Keratinocyte (primary cell): ENCODE results near the gene BMPER.

Source experiments
- EZH2 ChIP-seq: IDR thresholded peaks from one replicate; pipeline ENCODE4 v1.6.1; 2012; ENCODE audit warnings: inconsistent platforms, mild to moderate bottlenecking, low read length, moderate library complexity
- TF ChIP-seq, protein P1 (sequence below), 3 experiments: IDR thresholded peaks in 1 of 3; conservative IDR thresholded peaks in 1 of 3; optimal IDR thresholded peaks in 1 of 3; 2 replicates in 2 of 3; 3 replicates in 1 of 3; pipeline versions ENCODE3 to v1.5.1; 2011; ENCODE audit warnings: low read length in 3 of 3, mild to moderate bottlenecking in 3 of 3, moderate library complexity in 2 of 3, control low read depth in 1 of 3, inconsistent platforms in 1 of 3; ENCODE audit not compliant: insufficient read depth in 2 of 3; ENCODE audit errors: extremely low read depth in 1 of 3

DNA sequence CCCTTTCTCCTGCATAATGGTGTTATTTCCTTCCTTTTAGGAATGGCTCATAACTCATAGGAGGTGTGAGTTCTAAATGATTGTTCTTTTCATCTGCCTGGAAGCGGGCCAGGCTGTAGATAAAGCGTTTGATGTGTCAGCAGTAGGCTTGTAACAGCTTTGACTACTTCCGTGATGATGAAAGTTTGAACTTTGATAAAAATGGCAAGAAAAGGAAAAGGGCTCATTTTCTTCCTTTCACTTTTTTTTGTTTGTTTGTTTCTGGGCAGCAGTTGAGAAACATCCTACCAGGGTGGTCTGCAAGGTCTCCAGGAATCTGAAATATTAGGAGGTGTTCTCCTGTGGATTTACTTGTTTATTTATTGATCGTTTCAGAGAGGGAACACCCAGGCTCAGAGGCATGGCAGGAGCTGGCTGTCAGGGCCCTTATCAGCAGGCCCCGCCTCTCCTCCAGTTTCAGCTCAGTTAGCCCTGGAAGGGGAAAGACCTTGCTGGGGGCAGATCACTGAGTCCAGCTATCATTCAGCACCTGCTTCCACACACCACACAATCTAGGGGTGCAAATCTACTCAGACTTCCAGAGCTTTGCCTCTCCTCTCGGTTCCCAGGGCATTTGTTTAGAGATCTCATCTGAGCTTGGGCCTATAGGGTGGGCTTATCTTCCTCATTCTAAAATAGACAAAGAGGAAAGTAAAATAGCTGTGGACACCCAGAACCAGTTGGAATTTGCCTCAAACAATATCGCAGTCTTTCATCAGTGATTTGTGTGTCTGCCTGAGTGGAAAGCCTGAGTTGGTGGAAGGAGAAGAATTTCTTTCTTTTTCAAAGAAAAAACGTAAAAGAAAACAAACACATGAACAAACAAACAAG, 130.9 kb downstream of the BMPER start:
- TF ChIP-seq, protein P1, sequence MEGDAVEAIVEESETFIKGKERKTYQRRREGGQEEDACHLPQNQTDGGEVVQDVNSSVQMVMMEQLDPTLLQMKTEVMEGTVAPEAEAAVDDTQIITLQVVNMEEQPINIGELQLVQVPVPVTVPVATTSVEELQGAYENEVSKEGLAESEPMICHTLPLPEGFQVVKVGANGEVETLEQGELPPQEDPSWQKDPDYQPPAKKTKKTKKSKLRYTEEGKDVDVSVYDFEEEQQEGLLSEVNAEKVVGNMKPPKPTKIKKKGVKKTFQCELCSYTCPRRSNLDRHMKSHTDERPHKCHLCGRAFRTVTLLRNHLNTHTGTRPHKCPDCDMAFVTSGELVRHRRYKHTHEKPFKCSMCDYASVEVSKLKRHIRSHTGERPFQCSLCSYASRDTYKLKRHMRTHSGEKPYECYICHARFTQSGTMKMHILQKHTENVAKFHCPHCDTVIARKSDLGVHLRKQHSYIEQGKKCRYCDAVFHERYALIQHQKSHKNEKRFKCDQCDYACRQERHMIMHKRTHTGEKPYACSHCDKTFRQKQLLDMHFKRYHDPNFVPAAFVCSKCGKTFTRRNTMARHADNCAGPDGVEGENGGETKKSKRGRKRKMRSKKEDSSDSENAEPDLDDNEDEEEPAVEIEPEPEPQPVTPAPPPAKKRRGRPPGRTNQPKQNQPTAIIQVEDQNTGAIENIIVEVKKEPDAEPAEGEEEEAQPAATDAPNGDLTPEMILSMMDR (optimal IDR thresholded peaks at IDR 0.05 in 1 of 3, IDR thresholded peaks at IDR 0.05 in 1 of 3, conservative IDR thresholded peaks at IDR 0.05 in 1 of 3; ENCODE audit: extremely low read depth in 1 of 3, insufficient read depth in 2 of 3, low read length in 3 of 3), result no peak
- TF ChIP-seq EZH2, result no peak
